OCI-LY7 (cell line): ENCODE data around the gene DEGS2.

Source experiments
- CTCF ChIP-seq: fragments of 200-600 bp; sonication (generic); conservative IDR thresholded peaks from 2 replicates; pipeline ENCODE4 v1.5.1; 2014; ENCODE audit warnings: mild to moderate bottlenecking, antibody characterized with exemption, low read length, moderate library complexity, mixed read lengths
- EZH2phosphoT487 ChIP-seq: fragments of 200-600 bp; sonication (generic); IDR thresholded peaks from 2 replicates; pipeline ENCODE4 v1.6.1; 2018; ENCODE audit warnings: low read depth, borderline replicate concordance, mild to moderate bottlenecking, mixed run types, antibody characterized with exemption, low read length, moderate library complexity, mixed read lengths

GRCh38 chr14:100165376-100165775 lies 5.9 kb upstream of the DEGS2 start:
- TF ChIP-seq CTCF (no peak), EZH2phosphoT487 (no peak)
